ENCODE data around the gene SLC7A9. TPM values are rescaled to one million over a fixed set of nuclear protein-coding genes. Genes with fewer than 3 reads are reported as not detected.
"Not testable (repeated sequence)": the region's sequence is repeated elsewhere in the genome, so short reads cannot be mapped to it uniquely, and the experiment has no call there.

Gene SLC7A9
- total RNA-seq, 2 experiments from 2014 or later = not detected

- H3K36me3 Mint-ChIP-seq (ENCODE audit: low read depth) = peaks cover 31% of the 10 kb centered on the region
- no peak for DNase-seq
- H3K9me3 Mint-ChIP-seq = peaks cover 15% of the 10 kb centered on the region
- ATAC-seq = no peak
- no peak for TF ChIP-seq CTCF (IDR thresholded peaks at IDR 0.05)
- H3K27ac Mint-ChIP-seq = no peak overlapping the region
- CTCF ChIA-PET = no interaction called here
- H3K4me3 Mint-ChIP-seq = no peak overlapping the region
- intact Hi-C loops (cut with micrococcal nuclease) = no loop called here
- H3K4me1 Mint-ChIP-seq (ENCODE audit: low read depth) = peaks cover 5% of the 10 kb centered on the region
- POLR2A ChIA-PET = no interaction called here
- H3K27me3 Mint-ChIP-seq = no peaks in the 10 kb centered on the region
These were observed 21.3 kb upstream of the SLC7A9 start for GRCh38 chr19:32890841-32891240.

- no peak for TF ChIP-seq CTCF (IDR thresholded peaks at IDR 0.05)
- Mint-ChIP-seq H3K27me3 (no peaks in the 10 kb centered on the region), H3K36me3 (ENCODE audit: low read depth) (peaks cover 31% of the 10 kb centered on the region), H3K9me3 (peaks cover 15% of the 10 kb centered on the region), H3K4me1 (ENCODE audit: low read depth) (peaks cover 4% of the 10 kb centered on the region), H3K4me3 (no peak overlapping the region), H3K27ac (no peak overlapping the region)
- ChIA-PET POLR2A (no interaction called here), CTCF (no interaction called here)
- no peak for DNase-seq
- no peak for ATAC-seq
- intact Hi-C loops (cut with micrococcal nuclease) = no loop called here
These were observed 20.8 kb upstream of the SLC7A9 start for GRCh38 chr19:32890326-32890725.

- intact Hi-C loops (cut with micrococcal nuclease) = no loop called here
- no peak for ATAC-seq
- Mint-ChIP-seq H3K9me3 (peaks cover 15% of the 10 kb centered on the region), H3K27ac (no peak overlapping the region), H3K36me3 (ENCODE audit: low read depth) (peaks cover 22% of the 10 kb centered on the region), H3K4me1 (ENCODE audit: low read depth) (no peaks in the 10 kb centered on the region), H3K27me3 (no peaks in the 10 kb centered on the region), H3K4me3 (no peak overlapping the region)
- DNase-seq = no peak
- ChIA-PET CTCF (no interaction called here), POLR2A (no interaction called here)
- no peak for TF ChIP-seq CTCF (IDR thresholded peaks at IDR 0.05)
These were observed 19.8 kb upstream of the SLC7A9 start for GRCh38 chr19:32889137-32889934.

- intact Hi-C loops (cut with micrococcal nuclease) = no loop called here
- CTCF ChIA-PET = no interaction called here
- Mint-ChIP-seq H3K27ac (no peak overlapping the region), H3K4me3 (no peak overlapping the region), H3K4me1 (ENCODE audit: low read depth) (no peaks in the 10 kb centered on the region), H3K9me3 (peaks cover 7% of the 10 kb centered on the region), H3K36me3 (ENCODE audit: low read depth) (peaks cover 11% of the 10 kb centered on the region), H3K27me3 (no peaks in the 10 kb centered on the region)
- POLR2A ChIA-PET = no interaction called here
- ATAC-seq = no peak
- no peak for DNase-seq
- TF ChIP-seq CTCF (IDR thresholded peaks at IDR 0.05) = no peak
These were observed 18.1 kb upstream of the SLC7A9 start for GRCh38 chr19:32887572-32888215.

GRCh38 chr19:32886241-32886640 is 16.7 kb upstream of the SLC7A9 start:
- Mint-ChIP-seq H3K36me3 (ENCODE audit: low read depth) (peaks cover 2% of the 10 kb centered on the region), H3K27me3 (no peaks in the 10 kb centered on the region), H3K4me1 (ENCODE audit: low read depth) (no peaks in the 10 kb centered on the region), H3K4me3 (no peak overlapping the region), H3K9me3 (no peaks in the 10 kb centered on the region), H3K27ac (no peak overlapping the region)
- CTCF ChIA-PET = no interaction called here
- POLR2A ChIA-PET = no interaction called here
- TF ChIP-seq CTCF (IDR thresholded peaks at IDR 0.05) = no peak
- DNase-seq = no peak
- ATAC-seq = no peak
- intact Hi-C loops (cut with micrococcal nuclease) = no loop called here

- H3K36me3 Mint-ChIP-seq (ENCODE audit: low read depth); intact Hi-C loops (cut with micrococcal nuclease); CTCF ChIA-PET; DNase-seq; H3K4me1 Mint-ChIP-seq (ENCODE audit: low read depth); H3K9me3 Mint-ChIP-seq; ATAC-seq; H3K4me3 Mint-ChIP-seq; H3K27ac Mint-ChIP-seq; H3K27me3 Mint-ChIP-seq: not testable (repeated sequence)
- POLR2A ChIA-PET = interaction anchor here (0.7 kb wide), 1 partner anchor 20 kb away, joined by 3 read pairs; no protein-coding TSS in a partner anchor
These were observed 15.7 kb upstream of the SLC7A9 start for GRCh38 chr19:32885255-32885654.
